ENCODE measurements around the gene PSEN1. TPM values are rescaled to one million over a fixed set of nuclear protein-coding genes. Genes with fewer than 3 reads are reported as not detected.

PSEN1 gene
- total and polyA plus RNA-seq, 12 donors = 15.7 to 83.8 (median 51.2) TPM

- WGBS, 4 donors = 86 to 97% (median 94%) methylated on average over 2 of the region's 2 CpGs
- no peak overlapping the region for H3K4me3 ChIP-seq
- intact Hi-C loops (cut with DNase I) = no loop called here
- DNase-seq = no peak
- peaks cover 0 to 48% of the 10 kb centered on the region in 2 donors for H3K36me3 ChIP-seq (replicated peaks in 1 of 2)
- TF ChIP-seq CTCF (IDR thresholded peaks at IDR 0.05) = no peak
- no peak for TF ChIP-seq POLR2A (IDR thresholded peaks at IDR 0.05)
- H3K4me1 ChIP-seq (replicated peaks in 1 of 2) = no peaks in the 10 kb centered on the region
- H3K27me3 ChIP-seq = no peaks in the 10 kb centered on the region
- H3K9me3 ChIP-seq (replicated peaks in 1 of 3) = no peaks in the 10 kb centered on the region
- no peak overlapping the region for H3K27ac ChIP-seq
These were observed 67.2 kb downstream of the PSEN1 start for GRCh38 chr14:73203527-73203926.

- H3K4me1 ChIP-seq (replicated peaks in 1 of 2) = peaks cover 0 to 13% of the 10 kb centered on the region in 2 donors
- no peaks in the 10 kb centered on the region for H3K9me3 ChIP-seq (replicated peaks in 1 of 3)
- 75 to 92% (median 91%) methylated on average over 1 to 2 of the region's 2 CpGs for WGBS, 4 donors
- intact Hi-C loops (cut with DNase I) = no loop called here
- peaks cover 0 to 50% of the 10 kb centered on the region in 2 donors for H3K36me3 ChIP-seq (replicated peaks in 1 of 2)
- no peak overlapping the region for H3K27ac ChIP-seq
- no peak for DNase-seq
- no peaks in the 10 kb centered on the region for H3K27me3 ChIP-seq
- TF ChIP-seq CTCF (IDR thresholded peaks at IDR 0.05) = no peak
- TF ChIP-seq POLR2A (IDR thresholded peaks at IDR 0.05) = no peak
- no peak overlapping the region for H3K4me3 ChIP-seq
These were observed 71.3 kb downstream of the PSEN1 start for GRCh38 chr14:73207615-73208014.

- 96 to 100% (median 97%) methylated on average over 1 to 3 of the region's 3 CpGs for WGBS, 4 donors
These were observed 72.1 kb downstream of the PSEN1 start for GRCh38 chr14:73208390-73208789.

DNA sequence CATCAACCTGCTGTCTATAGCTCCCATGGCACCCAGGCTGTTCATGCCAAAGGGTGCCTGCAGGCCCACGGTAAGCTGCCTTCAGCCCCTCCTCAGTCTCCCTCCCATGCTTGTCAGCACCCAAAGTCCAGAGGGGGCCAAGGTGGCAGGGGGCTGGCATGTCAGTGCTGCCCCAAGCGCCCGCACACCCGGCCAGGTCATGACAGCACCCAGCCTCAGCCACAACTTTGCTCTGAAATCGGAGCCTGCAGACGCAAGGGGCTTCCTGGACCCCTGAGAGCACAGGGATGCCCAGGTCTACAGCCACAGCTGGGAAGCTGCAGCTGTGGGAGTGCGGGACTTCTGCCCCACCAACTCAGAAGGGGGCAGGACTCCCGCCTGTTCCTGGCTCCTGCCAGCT lies 72.5 kb downstream of the PSEN1 start:
- intact Hi-C loops (cut with DNase I) = no loop called here
- DNase-seq = no peak
- peaks cover 0 to 62% of the 10 kb centered on the region in 2 donors for H3K36me3 ChIP-seq (replicated peaks in 1 of 2)
- H3K27ac ChIP-seq = no peak overlapping the region
- no peak overlapping the region for H3K4me3 ChIP-seq
- TF ChIP-seq POLR2A (IDR thresholded peaks at IDR 0.05) = no peak
- TF ChIP-seq CTCF (IDR thresholded peaks at IDR 0.05) = no peak
- H3K27me3 ChIP-seq = no peaks in the 10 kb centered on the region
- H3K4me1 ChIP-seq (replicated peaks in 1 of 2) = peaks cover 0 to 13% of the 10 kb centered on the region in 2 donors
- H3K9me3 ChIP-seq (replicated peaks in 1 of 3) = no peaks in the 10 kb centered on the region
- WGBS, 4 donors = 97 to 100% (median 97%) methylated on average over 7 to 8 of the region's 8 CpGs

More at GRCh38 chr14:73208390-73208789, 72.1 kb downstream of the PSEN1 start:
- H3K27ac ChIP-seq = no peak overlapping the region
- TF ChIP-seq POLR2A (IDR thresholded peaks at IDR 0.05) (no peak), CTCF (IDR thresholded peaks at IDR 0.05) (no peak)
- H3K4me1 ChIP-seq (replicated peaks in 1 of 2) = peaks cover 0 to 13% of the 10 kb centered on the region in 2 donors
- H3K27me3 ChIP-seq = no peaks in the 10 kb centered on the region
- no peaks in the 10 kb centered on the region for H3K9me3 ChIP-seq (replicated peaks in 1 of 3)
- intact Hi-C loops (cut with DNase I) = no loop called here
- peaks cover 0 to 58% of the 10 kb centered on the region in 2 donors for H3K36me3 ChIP-seq (replicated peaks in 1 of 2)
- DNase-seq = no peak
- H3K4me3 ChIP-seq = no peak overlapping the region
